GM21526 (cell line): ENCODE data around the gene ASB7.
"Not testable (repeated sequence)": the region's sequence is repeated elsewhere in the genome, so short reads cannot be mapped to it uniquely, and the experiment has no call there.

Source experiments
- ATAC-seq: cut with Tn5 transposase; IDR thresholded peaks from one replicate; pipeline ENCODE4 v1.9.1; 2021; ENCODE audit warnings: moderate library complexity; ENCODE audit not compliant: unreplicated experiment, low FRiP score

Gene ASB7, protein sequence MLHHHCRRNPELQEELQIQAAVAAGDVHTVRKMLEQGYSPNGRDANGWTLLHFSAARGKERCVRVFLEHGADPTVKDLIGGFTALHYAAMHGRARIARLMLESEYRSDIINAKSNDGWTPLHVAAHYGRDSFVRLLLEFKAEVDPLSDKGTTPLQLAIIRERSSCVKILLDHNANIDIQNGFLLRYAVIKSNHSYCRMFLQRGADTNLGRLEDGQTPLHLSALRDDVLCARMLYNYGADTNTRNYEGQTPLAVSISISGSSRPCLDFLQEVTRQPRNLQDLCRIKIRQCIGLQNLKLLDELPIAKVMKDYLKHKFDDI

DNA sequence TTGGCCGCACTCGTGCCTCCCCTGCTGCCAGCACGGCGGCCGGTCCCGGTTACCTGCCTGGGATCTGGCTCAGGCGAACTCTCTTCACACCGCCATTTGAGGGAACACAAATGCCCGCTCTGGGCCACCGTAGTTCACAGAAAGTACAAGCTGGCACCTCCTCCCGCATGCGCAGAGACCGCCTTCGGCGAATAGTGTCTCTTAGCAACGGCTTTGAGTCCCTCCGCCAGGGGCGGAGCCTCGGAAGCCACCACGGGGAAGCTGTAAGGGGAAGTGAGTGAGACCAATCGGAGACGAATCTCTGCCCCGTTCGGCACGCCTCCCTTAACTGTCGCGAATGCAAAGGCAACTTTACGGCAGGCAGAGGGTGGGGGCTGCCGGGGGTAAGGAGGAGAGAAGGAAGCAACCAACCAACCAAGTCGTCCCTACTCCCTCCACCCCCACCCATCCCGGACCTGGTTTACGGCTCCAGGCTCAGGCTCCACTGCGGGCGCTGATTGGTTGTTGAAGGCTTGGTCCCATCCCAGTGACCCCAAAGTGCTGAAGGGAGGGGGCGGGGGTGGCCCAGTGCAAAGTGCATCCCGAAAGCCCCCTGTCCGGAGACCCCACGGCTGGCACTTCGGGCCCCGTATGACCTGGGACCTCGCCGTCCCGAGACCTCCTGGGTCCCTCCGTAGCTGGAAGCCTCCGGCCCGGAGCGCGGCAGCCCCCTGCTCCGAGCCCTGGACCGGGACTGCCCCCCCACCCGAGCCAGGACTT lies at the start of gene ASB7, which contains the start of gene LINS1:
TSS of gene ASB7 (plus strand) at position 526 of the 759 bp plus-strand sequence. CDS start 9,628 bp downstream, outside the sequence.
TSS of gene LINS1 (minus strand) at position 121 of the 759 bp plus-strand sequence. CDS start 21,342 bp downstream, outside the sequence.
- ATAC-seq, result peak; percentile 88

DNA sequence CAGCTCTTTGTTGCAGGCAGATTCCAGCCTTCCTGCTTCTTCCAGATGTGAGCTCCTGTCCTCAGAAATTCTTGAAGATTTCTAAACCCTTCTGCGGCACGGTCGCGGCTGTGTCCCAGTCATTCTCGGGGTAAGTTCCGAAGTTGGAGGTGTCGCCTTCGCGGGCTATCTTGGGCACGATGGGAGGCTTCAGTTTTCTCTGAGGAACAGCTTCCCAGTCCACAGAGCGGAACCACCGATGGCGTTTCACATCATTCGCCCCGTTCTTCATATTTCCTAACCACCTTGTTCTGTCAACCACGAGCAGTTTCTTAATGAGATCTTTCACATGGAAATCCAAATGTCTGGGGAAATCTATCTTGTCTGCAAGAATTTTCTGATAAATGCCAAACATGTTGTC lies 48.9 kb upstream of the ASB7 start:
- ATAC-seq, result no peak

DNA sequence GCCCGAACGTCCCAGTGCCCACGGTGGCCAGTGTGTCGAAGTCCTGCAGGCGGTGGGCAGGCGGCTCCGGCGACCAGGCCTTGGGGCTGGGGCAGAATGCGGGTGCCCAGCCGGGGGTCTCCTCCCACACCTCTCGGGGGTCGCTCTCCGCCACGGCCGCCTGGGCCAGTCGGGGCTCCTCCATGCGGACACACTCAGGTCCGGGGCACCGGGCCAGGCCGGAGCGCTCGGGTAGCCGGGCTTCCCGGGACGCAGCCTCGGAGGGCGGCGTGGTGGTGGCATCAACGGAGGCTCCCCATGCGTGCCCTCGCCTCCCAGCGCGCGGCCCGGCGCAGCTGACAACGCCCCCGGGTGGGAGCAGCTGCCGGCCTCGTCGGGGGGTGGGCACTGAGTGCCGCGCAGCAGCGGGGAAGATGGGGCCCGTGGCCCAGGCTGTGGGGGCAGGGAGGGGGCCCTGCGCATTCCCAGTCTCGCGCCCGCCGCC lies 43.6 kb upstream of the ASB7 start:
- ATAC-seq, result no peak

DNA sequence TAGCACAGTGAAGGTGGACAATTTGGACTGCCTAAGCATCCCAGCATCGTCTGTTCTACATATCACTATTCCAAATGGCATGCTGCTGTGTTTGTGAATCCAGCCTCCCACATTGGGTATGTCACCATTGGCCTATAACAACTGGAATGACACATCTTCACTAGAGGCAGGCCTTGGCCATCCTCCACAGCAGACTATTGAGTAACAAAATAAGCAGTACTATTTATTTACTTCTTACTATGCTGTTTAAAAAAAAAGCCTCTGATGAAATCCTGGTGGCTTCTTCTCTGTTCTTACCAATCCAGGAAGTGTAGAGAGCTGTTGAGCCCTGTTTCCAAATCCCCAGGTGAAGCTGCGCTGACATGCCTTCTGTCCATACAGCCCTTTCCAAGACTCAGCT lies 43.1 kb upstream of the ASB7 start:
- no peak for ATAC-seq

DNA sequence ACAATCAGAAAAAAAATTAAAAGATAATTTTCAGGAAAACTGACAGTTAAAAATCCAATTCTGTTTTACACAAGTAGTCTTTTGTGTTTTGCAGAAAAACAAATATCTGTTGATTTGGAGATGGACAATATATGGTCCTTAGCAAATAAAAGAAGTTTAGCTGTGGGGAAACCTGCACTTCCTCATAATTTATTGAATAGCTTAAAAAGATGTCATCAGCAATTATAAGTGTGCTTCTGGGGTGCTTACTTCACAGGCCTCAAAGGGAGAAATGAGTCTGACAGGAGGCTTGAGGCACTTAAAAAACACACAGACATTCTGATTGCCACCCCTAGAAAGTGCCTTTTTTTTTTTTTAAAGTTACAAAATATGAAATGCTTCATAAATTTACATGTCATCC lies 42.1 kb upstream of the ASB7 start:
- no peak for ATAC-seq

DNA sequence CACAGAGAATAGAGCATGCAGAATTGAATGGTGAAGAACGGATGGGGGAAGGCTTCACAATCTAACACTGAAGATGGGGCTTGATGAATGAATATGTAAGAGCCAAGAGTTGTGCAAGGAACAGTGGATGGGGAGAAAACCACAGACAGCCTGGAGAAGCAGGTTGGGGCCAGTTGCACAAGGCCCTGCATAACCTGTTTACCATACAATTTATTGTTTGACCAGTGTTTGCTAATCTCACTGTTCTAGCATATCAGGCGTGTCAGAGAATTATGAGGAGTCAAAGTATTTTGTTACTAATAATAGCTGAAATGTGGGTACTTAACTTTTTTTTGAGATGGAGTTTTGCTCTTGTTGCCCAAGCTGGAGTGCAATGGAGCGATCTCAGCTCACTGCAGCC lies 36.8 kb upstream of the ASB7 start:
- ATAC-seq, result no peak

DNA sequence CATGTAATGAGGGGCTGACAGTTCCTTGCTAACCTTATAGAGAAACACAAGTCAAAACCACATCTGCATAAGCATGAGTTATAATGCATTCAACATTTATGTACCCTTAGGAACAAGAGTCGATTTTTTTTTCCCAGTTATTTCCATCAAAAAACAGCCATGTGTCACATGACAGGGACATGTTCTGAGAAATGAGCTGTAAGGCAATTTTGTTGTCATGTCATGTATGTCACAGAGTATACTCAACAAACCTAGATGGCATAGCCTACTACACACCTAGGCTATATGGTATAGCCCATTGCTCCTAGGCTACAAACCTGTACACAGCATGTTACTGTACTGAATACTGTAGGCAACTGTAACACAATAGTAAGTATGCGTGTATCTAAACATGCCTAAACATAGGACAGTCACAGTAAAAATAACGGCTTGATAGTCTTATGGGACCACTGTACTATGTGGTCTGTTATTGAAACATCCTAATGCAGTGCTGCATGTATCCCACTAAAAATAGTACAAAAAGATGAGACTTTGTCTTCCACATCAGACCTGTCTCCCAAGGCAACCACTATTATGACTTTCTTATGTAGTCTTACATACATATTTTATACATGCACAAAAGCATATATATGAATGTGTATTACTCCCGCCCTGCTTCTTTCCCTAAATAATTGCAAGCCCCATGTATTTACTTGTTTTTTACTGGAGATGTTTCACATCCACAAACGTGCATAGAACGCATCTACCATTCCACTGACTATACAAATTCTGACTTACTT lies 35.4 kb upstream of the ASB7 start:
- no peak for ATAC-seq

DNA sequence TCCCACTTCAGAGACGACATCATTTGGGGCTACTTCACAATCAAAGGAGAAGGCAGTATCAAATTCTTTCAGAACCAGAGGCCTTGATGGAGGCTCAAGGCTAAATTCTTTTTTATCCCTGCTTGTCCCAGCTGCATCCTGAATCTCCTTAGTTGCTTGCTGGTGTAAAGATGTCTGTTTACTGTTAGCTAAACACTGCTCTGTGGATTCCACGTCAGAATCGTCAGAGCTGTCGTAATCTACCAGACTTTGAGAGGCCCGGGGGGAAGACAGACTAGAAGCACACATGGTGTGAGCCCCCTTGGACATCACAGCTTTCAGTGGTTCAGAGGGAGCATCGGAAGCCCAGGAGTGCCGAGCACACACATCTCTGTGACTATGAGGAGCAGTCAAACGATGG lies 33.0 kb upstream of the ASB7 start:
- no peak for ATAC-seq

DNA sequence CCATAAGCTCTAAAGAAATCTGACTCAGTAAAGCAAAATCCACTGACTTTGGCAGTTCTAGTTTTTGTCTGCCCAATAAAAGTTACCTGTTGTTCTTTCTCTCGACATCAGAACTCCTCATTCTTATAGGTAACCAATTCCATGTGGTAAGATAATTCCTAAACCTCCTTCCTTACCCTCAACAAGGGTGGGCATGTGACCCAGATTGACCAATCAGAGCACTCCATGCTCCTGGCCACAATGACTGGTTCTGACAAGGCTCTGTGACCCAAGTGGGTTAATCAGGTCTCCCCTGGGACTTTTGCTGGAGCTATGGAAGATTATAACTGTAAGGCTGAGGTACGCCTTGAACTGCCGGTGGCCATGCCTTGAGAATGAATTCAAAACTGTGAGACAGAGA lies 32.1 kb upstream of the ASB7 start:
- ATAC-seq, result no peak

DNA sequence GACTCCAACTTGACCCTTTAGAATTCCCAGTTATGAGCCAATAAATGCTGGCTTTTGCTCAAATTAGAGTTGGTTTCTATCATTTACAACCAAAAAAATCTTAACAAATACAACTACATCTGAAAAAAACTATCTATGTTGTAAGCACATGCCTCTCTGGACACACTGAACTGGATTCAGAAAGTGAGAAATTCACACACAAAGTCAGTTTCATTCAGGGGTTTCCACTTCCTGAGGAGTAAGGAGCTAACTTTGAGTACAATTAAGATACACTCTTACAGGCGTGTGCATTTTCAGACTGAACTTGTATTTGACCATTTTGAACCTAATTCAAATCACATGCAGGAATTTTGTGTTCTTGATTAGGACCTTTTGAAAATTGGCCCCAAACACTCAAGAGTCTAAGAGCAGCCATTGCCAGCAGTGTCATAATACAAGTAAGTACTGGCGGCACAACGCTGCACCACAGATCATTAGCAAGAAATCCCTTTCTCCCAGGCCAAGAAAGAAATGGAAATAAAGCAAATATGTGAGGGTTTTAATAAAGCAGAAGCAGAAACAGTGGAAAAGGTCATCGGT lies 31.6 kb upstream of the ASB7 start:
- ATAC-seq, result no peak

DNA sequence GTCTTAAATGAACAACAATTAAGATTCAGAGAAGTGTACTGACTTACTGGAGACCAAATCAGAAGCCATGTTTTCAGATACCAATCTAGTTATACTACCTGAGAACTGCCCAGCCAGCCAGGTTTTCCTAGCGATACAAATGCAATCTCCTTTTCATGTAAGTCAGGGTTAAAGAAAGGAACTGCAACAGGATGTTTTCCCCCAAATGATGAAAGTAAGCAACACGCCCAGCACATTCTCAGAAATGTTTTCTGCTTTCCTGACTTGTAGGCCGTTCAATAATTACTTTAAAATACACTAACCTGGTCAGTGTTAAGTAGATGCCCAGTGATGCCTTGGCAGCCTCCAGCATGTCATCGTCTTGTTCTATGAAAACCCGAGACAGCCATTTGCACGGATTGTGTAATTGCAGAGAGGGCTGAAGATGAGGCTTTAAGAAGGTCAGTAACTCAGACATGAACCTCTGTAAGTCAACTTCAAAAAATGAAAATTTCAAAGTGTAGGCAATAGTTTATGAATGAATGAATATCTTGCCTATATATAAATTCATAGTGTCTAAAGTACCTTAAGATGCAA lies 30.7 kb upstream of the ASB7 start:
- no peak for ATAC-seq

DNA sequence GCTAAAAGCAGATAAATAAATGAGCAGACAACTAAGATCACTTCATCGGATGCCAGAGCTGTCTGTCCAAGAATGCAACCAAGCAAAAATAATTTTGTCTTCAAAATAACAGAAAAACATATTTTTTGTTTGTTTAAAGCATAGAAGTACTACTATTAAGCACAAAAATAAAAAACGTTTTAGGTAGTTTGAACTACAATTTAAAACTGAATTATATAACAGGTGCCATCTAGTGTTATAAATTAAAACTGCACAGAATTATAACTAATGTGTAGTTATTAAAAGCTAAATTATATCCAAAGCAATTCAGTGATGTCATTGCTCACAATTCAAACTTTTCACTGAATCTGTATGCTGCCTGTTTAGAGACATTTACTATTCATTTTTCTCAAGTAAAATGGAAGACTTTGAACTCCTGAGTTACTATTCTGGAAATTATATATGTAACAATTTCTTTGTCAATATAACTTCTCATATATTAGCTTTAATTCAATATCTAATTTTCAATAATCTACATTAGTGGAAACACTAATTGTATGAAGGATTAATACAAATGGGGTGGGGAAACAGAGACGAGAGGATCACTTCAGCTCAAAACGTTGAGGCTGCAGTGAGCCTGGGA lies 29.9 kb upstream of the ASB7 start:
- no peak for ATAC-seq

DNA sequence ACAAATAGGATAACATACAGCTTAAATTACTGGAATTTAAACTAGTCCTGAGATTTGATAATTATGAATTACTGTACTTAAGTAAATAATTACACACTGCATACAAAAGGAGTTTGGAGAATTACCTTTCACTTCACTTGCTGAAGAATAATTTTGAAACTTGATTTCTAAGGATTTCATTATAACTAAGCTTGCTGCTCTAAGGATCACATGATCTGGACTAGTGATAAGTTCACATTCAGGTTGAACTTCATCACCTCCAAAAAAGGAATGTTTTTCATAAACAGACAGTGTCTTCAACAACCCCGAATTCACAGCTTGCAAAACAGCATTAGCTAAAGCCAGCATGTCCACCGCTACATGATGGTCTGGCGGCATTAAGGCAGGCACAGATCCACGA lies 28.9 kb upstream of the ASB7 start:
- no peak for ATAC-seq

DNA sequence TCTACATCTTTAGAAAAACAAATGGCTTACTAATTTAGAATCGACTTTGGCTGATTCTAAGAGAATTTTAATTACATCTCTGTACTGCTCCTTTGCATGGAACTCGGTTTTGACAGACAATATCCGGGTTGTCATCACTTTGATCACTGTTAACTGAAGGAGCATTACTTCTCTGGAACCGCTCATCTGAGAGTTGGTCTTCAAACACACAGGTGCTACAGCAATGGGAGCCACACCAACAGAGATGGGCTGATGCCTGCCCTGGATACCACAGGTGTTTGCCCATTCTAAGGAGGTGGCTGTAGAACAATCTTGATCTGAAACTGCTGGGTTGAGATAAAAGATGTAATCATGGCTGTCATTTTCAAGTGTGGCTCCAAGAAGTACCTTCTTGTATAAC lies 22.0 kb upstream of the ASB7 start:
- no peak for ATAC-seq

DNA sequence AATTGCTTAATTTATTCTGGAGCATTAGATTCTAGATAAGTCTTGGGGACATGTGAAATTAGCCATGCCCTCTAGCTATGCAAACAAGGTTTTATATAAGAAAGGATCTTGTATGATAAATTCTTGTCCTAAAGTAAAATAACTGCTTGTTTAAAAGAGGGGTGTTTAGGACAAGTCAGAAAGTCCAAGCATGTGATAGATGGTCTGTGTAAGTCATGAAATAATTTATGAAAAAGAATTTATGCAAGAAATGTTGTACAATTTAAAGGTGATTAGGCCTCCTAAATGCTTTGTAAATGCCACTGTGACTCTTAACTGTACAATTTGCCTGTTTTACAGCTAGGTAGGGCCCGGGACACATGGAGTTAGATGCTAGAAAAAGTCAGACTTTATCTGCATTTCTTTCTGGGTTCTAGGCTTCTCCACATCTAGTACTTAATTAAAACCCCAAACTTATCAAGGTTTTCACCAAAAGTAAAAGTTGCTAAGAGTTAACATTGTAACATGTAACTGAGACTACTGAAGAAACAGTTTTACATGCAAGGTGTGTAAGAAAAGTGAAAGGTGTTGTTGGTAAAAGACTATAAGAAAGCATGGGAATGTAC lies 13.6 kb upstream of the ASB7 start:
- ATAC-seq, result no peak

DNA sequence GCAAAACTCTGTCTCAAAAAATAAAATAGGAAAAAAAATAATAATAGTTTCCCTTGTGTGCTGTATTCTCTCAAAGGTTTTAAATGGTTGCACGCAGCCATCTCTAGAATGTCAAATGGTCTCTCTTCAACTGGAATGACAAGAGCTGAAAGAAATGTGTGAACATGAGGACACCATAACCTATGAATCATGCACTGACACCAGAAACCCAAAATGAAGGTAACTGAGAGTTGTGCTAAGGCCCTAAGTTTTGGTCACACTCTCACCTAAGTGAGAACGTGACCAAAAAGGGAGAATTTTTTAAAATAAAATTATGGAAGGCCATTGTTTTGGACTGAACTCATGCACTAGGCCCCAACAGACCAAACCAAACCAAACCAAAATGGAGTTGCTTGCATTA lies 11.2 kb upstream of the ASB7 start:
- not testable (repeated sequence) for ATAC-seq

DNA sequence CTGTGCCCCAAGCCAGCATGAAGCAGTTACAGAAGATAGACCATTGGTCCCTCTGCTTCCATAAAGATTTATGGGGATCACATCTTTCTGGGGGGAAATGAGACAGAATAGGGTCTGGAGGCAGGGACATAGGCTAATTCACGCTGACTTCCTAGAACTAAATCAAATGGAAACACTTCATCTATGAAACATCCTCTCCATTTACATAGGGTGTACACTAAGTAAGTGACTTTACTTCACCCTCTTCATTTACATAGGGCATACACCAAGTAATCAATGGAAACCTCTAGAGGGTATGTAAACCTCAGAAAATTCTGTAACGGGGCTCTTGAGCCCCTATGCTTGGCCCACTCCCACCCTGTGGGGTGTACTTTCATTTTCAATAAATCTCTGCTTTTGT lies 10.6 kb upstream of the ASB7 start:
- ATAC-seq, result no peak

DNA sequence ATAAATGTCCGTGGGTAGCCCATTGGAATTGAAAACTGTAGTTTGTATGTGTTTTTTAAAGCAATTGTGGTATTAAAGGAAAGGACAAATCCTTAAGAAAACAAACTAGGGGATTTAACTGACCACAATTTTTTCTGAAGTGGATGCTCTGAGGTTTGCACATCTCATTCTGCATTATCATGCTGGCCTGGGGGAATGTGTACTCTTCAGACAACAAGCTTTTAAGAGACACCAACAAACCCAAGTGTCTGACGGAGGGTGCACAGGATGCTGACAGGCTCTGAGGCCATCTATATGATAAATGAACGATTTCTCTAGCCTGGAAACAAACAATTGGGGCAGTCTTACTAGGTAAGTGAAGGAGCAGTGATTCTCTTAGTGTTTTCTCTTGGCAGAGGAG lies 9.5 kb upstream of the ASB7 start:
- ATAC-seq, result no peak

DNA sequence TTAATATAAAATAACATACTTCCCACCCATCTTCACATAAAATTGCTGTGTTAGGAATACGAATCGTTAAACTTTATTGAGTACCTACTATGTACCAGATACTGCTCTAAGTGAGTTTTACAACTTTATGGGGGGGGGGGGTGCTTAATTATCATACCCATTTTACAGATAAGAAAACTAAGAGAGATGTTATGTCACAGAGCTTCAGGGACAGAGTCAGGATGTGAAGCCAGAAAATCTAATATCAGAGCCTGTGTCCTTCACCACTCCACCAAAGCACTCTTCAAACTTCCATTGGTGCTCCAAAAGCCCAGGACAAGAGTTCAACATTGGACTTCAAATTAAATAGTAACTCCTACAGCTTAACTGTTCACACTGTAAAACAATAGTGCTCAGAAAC lies 9.0 kb upstream of the ASB7 start:
- ATAC-seq, result no peak

DNA sequence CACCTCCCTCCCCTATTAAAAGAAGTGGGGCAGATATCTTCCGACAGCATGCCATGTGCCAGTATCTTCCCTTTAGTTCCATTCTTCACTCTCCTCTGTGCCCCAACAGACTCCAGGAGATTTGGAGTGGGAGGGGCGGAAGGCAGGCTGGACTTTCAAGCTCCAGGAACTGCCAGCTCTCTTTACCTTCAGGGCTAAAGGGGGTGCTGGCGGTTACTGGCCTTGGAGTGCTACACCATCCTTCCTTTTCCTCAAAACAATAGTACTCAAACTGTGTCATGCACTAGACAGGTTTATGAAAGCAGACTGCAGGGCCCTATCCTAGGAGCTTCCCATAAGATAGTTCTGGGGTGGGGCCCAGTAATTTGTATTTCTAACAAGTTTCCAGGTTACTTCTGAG lies 6.4 kb upstream of the ASB7 start:
- ATAC-seq, result no peak
